Stimulated activated CD4-positive, alpha-beta T cell treated with anti-CD3 and anti-CD28 coated beads, TNF-alpha, amount 100 ng/mL, for 24 hours (primary cell): Measurements from ENCODE around the gene LYZL2.
"Not testable (repeated sequence)": the region's sequence is repeated elsewhere in the genome, so short reads cannot be mapped to it uniquely, and the experiment has no call there.

Experiments used
- DNase-seq, 3 experiments: peaks; one replicate each; pipeline ENCODE4 v3.0.0-alpha.2; 2020; ENCODE audit warnings: low read depth in 3 of 3

LYZL2 gene

DNA sequence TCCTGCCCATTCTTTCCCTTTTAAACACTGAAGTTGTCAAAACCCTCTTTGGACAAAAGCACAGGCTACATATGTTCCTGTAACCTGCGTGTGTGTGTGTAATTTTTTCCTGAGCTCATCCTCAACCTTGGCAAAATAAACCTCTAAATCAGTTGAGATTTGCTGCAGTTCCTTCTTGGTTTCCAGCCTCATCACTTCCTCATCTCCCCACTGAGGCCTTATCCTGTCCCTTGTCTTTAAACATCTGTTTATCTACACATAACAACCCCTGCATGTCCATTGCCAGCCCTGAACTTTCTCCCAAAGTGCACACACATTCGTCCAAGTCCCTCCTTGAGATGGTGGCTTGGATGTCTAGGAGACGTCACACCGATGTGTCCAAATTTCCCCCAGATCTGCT lies 35.5 kb downstream of the LYZL2 start:
- no peak for DNase-seq

DNA sequence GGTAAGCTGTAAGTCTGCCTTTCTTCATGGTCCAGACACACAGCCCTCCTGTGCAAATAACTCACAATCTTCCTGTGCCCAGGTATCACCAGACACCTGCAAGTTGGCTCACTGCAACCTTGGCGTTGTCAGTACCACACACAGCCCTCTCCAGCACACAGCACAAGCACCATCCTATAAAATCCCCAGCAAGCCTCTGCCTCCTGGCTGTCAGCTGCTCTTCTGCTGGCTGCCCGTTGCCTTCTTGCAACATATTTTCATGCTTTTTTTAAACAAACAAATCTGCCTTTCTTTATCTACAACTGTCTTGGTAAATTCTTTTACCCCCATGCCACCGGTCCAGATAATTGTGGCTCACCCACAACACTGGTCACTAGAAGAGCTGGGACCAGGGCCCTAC lies 36.8 kb downstream of the LYZL2 start:
- DNase-seq = not testable (repeated sequence)

DNA sequence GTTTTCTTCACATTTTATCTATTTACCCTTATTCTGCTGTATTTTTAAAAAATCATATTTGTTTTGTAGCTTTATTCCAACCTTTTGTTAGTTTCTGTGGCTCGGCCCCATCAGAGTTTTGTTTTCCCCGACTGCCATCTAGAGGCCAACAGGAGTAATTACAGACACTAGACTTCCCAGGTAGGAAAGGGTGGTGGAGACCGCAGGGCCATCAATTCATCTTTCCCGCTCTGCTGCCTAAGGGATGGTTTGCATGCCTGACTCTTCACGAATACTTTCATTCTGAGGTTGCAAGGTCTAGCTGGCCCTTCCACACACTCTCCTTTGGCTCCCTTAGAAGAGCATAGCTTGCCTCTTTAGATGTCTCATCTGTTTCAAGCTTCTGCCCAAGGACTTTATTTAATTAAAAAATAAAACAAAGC lies 38.3 kb downstream of the LYZL2 start:
- DNase-seq = peak in 2 of 3 experiments; percentile 5 to 12

DNA sequence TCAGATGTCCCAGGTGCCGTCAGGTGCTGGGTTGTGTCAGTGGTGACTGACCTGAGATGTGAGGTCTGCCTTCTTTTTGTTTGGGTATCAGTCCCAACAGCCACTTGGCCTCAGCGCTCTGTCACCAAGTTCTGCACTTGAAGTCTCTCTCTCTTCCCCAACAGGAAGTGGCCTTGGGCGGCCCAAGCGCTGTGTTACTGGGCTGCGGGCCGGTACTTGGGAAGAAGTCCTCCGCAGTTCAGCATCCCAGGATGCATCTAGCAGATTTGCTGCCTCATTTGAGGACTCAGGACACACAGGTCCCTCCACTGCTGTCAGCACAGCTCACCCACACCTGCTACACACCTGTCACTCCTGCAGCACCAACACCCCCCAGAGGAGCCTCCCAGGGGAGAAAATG lies 40.1 kb downstream of the LYZL2 start:
- DNase-seq = no peak

DNA sequence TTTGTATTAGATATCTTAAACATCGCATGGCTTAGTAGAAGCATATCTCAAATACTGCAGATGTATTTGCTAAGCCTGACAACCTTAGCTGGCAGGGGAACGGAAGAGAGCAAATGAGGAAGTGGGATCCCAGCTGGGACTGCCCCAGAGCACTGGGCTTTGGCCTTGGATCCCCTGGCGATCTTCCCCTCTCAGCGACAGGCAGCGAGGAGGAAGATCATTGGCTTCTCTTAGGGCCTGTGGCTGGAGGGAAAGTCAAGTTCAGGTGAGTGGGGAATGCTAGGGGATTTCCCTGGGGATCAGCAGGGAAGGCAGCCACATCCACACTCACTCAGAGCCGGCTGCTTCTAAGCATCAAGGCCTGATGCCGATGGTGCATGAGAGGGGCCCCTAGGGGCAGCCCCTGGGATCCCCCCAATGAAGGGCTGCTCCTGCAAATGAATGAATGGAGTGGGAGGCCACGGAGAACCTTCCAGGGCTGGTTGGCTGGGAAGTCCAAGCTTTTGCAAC lies 42.0 kb downstream of the LYZL2 start:
- DNase-seq = no peak

DNA sequence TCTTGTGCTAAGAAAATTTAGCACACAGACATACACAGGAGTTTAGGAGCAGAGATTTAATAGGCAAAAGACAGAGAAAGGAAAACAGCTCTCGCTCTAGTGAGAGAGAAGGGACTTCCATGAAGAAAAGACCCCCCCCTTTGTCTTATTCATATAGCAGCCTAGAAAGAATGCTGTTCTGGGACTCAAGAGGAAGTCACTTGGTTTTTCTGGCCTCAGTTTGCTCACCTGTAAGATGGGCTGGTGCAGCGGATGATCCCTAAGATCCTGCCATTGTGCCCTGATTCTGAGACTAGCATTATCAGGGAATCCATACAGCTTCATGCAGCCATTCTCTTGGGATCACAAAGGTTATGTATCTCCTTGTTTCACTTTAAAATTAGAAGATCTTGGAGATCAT lies 42.7 kb downstream of the LYZL2 start:
- DNase-seq = no peak

DNA sequence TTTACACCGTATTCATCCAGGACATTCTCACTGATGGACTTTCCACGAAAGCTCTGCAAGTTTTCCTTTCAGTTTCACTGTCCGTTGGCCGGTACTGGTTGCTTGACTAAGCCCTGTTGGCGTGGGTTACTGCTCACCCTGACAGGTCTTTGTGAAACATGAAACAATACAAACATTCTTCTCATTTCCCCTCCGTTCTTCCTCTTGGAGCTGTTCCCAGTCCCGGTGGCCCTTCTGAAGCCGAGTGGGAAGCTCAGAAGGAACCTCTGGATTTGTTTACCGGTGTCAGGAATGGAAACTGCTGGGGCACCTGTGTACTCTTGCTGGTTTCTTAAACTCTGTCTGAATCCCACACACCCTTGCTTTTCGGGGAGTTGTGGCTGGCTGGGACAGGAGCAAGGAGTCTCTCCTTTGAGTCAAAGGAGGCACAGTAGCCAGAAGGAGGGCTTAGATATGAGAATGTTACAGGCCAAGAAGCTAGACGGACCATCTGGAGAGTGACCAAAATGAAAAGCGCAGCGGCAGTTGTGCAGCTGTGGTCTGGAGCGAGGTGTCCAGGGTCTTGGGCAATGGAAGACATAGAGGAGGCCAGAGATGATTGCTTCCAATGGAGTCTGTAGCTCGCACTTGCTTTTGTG lies 45.7 kb downstream of the LYZL2 start:
- no peak for DNase-seq

DNA sequence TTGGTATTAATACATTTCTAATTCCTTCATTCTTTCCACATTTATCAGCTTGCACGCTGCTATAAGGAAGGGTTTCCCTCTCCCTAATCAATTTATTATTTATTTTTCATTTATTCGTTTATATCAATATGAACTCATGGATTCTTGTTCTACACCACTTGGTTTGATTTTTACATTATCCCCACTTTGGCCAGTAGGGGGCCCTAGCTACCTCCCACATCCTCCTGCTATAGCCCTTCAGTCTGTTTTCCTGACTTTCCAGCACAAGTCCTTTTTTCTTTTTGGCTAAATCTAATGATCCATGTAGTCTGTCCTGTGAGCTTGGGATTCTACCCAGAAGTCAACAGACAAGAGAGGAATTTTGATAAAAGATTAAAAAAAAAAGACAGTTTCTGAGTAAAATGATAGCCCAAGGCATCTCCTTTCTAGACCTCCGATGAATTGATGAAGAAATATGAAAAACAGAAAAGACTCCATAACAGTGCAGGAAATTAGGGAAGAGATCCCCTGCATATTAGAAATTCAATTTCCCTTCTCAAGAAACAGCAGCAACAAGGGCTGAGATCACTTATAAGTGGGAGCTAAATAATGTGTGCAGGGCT lies 47.7 kb downstream of the LYZL2 start:
- no peak for DNase-seq

DNA sequence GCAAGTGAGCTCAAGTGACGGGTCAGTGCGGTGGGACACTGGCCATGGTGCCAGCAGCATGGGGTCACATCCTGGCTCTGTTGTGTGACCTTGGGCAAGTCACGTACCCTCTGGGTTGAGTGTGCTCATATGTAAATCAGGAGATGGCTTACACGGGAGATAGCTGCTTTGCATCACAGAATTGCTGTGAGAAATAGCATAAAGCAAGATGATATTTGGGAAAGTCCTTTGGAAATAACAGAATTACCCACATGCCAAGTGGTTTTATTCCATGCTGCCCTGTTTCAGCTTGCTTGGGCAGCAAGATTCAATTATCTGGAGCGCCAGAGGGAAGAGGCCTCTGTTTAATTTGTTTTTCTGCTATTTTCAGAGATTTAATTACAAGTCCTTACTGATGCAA lies 48.9 kb downstream of the LYZL2 start:
- DNase-seq = no peak

DNA sequence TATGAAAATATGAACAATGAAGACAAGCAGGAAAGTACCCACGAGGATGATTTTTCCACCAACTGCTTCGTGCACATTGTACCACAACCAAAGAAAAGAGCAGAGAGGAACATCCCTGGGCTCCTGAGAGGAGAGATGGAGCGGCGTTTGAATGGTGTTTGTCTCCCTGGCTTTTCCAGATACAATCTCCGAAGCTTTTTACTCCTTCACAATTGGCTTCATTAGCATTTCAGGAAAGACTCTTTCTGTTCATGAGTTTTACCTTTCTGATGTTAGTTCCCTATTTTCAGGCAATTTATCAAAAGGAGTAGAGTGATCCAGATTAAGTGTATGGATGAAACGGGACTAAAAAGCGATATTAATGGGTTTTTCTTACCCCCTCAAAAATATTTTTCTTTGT lies 49.3 kb downstream of the LYZL2 start:
- no peak for DNase-seq

DNA sequence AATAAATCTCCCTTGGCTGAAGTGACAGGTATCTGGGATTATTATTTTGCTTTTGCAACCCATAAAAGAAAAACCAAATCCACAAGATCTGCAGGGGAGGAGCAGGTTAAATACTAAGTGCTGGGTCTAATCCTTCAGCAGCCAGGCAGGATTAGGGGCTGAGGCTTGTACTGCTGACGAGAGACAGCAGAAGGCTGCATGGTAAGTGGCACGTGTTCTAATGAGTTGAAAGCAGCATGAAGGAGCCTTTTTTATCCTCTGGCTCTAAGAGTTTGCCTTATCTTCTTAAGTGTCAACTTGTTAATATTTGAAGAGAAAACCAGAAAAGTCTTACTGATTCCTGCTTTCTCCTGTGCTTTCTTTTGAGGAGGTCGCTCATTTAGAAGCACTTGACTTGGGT lies 50.0 kb downstream of the LYZL2 start:
- no peak for DNase-seq

DNA sequence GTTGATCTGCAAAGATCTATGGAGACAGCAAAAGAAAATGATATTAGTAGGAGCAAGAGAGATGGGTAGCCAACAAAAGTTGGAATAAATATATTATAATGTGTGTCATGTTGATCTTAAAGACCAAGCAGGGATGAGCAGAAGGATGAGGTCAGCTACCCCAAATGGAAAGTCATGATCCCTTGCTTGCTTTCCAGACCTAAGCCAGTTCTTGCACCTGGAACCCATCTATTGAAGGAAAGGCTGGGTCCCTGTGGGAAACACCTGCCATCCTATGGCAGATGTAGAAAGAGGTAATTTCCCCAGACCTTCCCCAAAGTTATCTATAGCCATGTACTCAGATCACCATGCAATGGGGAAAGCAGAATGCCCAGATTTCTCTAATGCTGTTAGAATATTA lies 52.5 kb downstream of the LYZL2 start:
- no peak for DNase-seq

DNA sequence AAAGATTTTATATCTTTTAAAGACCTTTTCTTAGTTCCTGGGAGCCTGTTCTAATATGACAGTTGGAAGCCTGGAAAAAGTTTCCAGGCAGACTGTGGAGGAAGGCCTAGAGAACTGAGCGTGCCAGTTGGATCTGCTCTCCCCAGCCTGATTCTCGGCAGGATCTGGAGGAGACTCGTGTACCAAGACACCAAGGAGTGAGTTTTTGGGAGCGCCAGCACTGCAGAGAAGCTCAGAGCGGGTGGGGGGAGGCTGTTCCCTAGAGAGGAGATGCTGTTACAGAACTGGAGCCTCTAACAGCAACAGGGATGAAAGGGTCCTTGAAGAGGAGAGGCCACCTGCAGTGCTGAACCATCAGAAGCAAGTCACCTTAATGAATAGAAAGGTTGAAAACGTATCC lies 52.9 kb downstream of the LYZL2 start:
- no peak for DNase-seq

DNA sequence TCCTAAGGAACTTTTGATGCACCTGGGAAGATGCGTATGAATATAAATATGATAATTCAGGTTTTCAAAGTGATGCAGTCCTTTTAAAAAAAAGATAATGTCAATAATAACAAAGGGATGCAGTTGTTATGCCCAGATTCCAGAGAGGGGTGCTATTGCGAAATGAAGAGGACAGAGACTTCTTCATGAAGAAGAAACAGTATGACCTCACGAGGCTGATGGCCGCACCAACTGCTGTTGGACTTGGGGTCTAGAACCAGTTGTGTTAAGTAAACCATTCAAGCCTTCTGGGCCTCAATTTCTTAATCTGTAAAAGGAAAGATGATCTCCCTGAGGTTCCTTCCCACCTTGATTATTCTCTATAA lies 55.1 kb downstream of the LYZL2 start:
- DNase-seq = no peak

DNA sequence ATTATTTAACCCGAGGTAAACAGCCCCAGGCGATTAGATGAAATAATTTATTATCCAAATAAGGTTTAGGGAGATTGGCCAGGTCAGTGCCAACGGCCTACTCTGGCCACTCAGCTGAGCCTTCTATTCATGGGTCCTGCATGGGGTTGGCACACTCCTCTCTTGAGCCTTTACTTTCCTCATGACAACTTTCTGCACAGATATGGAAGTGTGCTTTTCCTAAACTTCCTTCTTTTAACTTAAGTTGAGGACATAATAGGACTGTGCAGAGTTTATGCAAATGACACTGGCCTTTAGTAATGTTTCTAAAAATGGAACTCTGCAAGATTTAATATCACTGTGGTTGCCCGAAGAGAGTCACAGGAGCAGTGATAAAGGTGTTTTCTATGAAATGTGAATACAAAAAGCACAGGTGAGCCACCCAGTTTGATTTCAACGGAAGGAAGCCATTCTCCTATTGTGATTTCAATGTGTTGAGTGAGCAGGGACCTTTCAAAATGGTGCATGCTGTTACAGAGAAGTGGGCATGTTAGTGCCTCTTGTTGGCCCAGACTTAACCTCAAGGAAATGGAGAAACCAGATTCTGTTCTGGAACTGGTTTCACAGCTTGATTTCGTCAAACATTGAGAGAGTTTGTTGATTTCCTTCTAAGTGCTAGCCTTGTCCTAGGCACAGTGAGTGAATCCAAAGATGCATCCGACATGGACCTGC lies 55.7 kb downstream of the LYZL2 start:
- DNase-seq = no peak

DNA sequence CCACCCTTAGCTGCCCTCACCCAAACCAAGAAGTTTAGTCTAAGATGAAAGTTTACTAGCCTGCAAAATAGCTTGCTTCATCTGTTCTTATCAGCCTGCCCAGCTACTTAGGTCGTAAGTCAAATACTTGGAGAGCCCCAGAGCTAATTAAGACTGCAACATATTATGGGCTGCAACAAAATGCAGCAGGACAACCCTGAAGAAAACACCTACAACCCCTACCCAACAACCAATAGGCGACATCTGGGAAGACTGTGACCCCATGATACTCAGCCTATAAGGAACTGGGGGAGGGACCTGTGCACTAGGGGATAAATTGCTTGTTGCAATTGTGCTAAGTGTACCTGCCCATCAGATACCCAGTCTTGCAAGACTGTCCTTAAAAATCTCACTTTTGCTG lies 64.1 kb downstream of the LYZL2 start:
- DNase-seq = no peak

DNA sequence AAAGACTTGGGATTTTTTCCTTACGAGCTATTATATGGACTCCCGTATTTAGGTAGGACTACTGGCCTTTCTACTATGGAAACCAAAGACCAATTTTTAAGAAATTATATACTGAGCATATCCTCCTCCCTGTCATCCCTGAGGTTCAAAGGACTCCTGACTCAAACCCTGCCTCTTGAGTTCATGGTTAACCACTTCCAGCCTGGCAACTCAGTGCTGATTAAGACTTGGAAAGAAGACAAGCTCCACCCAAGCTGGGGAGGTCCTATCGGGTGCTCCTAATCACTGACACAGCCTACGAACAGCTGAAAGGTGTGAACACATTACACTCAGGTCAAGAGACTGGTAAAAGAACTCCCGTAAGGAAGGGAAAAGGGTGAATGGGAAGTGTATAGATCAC lies 66.8 kb downstream of the LYZL2 start:
- peak in 1 of 3 experiments; percentile 7 for DNase-seq
